Calu3 (cell line): ENCODE results near the gene SEBOX. TPM values are rescaled to one million over a fixed set of nuclear protein-coding genes. Genes with fewer than 3 reads are reported as not detected.
A peak's percentile ranks its signal among the peaks of the same experiment; 100 is the strongest.

Experiments
- BruUV-seq: library from RNA; stranded (reverse); fragments of 400-500 nt; replicated peaks from 2 replicates; lab custom pipeline; 2021; lab: Mats Ljungman, UMichigan
- CTCF ChIA-PET: fragments of 300-600 bp; sonication (Branson Sonifier 250); formaldehyde crosslinking; loops from one replicate; lab custom pipeline; 2022; ENCODE audit warnings: antibody characterized with exemption; lab: Charles Lee
- DNase-seq: peaks from one replicate; pipeline ENCODE4 v3.0.0; 2022
- H3K27ac Mint-ChIP-seq: one replicate; pipeline ENCODE4 v1.8.0; 2022; ENCODE audit warnings: mixed read lengths; ENCODE audit not compliant: unreplicated experiment
- H3K27me3 Mint-ChIP-seq: one replicate; pipeline ENCODE4 v1.8.0; 2022; ENCODE audit warnings: mixed read lengths; ENCODE audit not compliant: unreplicated experiment
- H3K36me3 Mint-ChIP-seq: one replicate; pipeline ENCODE4 v1.8.0; 2022; ENCODE audit warnings: mild to moderate bottlenecking, moderate library complexity, mixed read lengths; ENCODE audit not compliant: insufficient read depth, unreplicated experiment
- H3K4me1 Mint-ChIP-seq: one replicate; pipeline ENCODE4 v1.8.0; 2022; ENCODE audit warnings: mild to moderate bottlenecking, low read depth, mixed read lengths; ENCODE audit not compliant: unreplicated experiment
- H3K4me3 Mint-ChIP-seq: one replicate; pipeline ENCODE4 v1.8.0; 2022; ENCODE audit warnings: mild to moderate bottlenecking, low read depth, moderate library complexity, mixed read lengths; ENCODE audit not compliant: unreplicated experiment
- H3K9me3 Mint-ChIP-seq: one replicate; pipeline ENCODE4 v1.8.0; 2022; ENCODE audit warnings: low read depth, mixed read lengths; ENCODE audit not compliant: unreplicated experiment
- CTCF ChIP-seq: fragments of 200-600 bp; IDR thresholded peaks from one replicate; pipeline ENCODE4 v1.8.0; 2022; ENCODE audit warnings: antibody characterized with exemption; ENCODE audit not compliant: unreplicated experiment
- intact Hi-C: fragments of 100-400 bp; cut with micrococcal nuclease; formaldehyde crosslinking; loops from one replicate; pipeline ENCODE4 v1.10.0; 2022; ENCODE audit not compliant: unreplicated experiment
- total RNA-seq: library from RNA; stranded (reverse); gene quantifications from 2 replicates; pipeline ENCODE4 v1.2.3, GENCODE V29; 2022

SEBOX gene
- total RNA-seq, 1 experiment from 2014 or later = not detected

- no peak for DNase-seq
- CTCF ChIA-PET = interaction anchor here (1.9 kb wide), 1 partner anchor 12 kb away, joined by 8 read pairs; no protein-coding TSS in a partner anchor
- no peak overlapping the region for H3K27ac Mint-ChIP-seq
- H3K27me3 Mint-ChIP-seq = peaks cover 14% of the 10 kb centered on the region
- peaks cover 15% of the 10 kb centered on the region for H3K36me3 Mint-ChIP-seq
- H3K4me1 Mint-ChIP-seq = no peaks in the 10 kb centered on the region
- no peaks in the 10 kb centered on the region for H3K9me3 Mint-ChIP-seq
- no peak overlapping the region for H3K4me3 Mint-ChIP-seq
- no peak for TF ChIP-seq CTCF
- BruUV-seq = TSS peak; percentile 28
- intact Hi-C loops = no loop called here
Measured at GRCh38 chr17:28404461-28404811, 39.4 kb upstream of the SEBOX start.

GRCh38 chr17:28404007-28404406 is 39.0 kb upstream of the SEBOX start:
- H3K27me3 Mint-ChIP-seq = peaks cover 13% of the 10 kb centered on the region
- H3K4me3 Mint-ChIP-seq = no peak overlapping the region
- no TSS peak for BruUV-seq
- TF ChIP-seq CTCF = no peak
- CTCF ChIA-PET = interaction anchor here (1.9 kb wide), 1 partner anchor 12 kb away, joined by 8 read pairs; no protein-coding TSS in a partner anchor
- no peak overlapping the region for H3K27ac Mint-ChIP-seq
- DNase-seq = no peak
- no peaks in the 10 kb centered on the region for H3K4me1 Mint-ChIP-seq
- intact Hi-C loops = no loop called here
- H3K36me3 Mint-ChIP-seq = peaks cover 15% of the 10 kb centered on the region
- H3K9me3 Mint-ChIP-seq = no peaks in the 10 kb centered on the region

GRCh38 chr17:28402844-28403243 is 37.8 kb upstream of the SEBOX start:
- BruUV-seq = no TSS peak
- CTCF ChIA-PET = no interaction called here
- Mint-ChIP-seq H3K4me3 (no peak overlapping the region), H3K9me3 (no peaks in the 10 kb centered on the region), H3K4me1 (no peaks in the 10 kb centered on the region), H3K27me3 (peaks cover 2% of the 10 kb centered on the region), H3K36me3 (peaks cover 17% of the 10 kb centered on the region), H3K27ac (no peak overlapping the region)
- DNase-seq = no peak
- no peak for TF ChIP-seq CTCF
- intact Hi-C loops = no loop called here

GRCh38 chr17:28402224-28402630 is 37.2 kb upstream of the SEBOX start:
- no peak overlapping the region for H3K4me3 Mint-ChIP-seq
- no peaks in the 10 kb centered on the region for H3K9me3 Mint-ChIP-seq
- no peaks in the 10 kb centered on the region for H3K4me1 Mint-ChIP-seq
- no peaks in the 10 kb centered on the region for H3K27me3 Mint-ChIP-seq
- no peak overlapping the region for H3K27ac Mint-ChIP-seq
- intact Hi-C loops = no loop called here
- peaks cover 24% of the 10 kb centered on the region for H3K36me3 Mint-ChIP-seq
- no peak for TF ChIP-seq CTCF
- no TSS peak for BruUV-seq
- DNase-seq = no peak
- CTCF ChIA-PET = no interaction called here
